Osteocyte (in vitro differentiated cells): Measurements from ENCODE around the gene ZNF827. TPM values are rescaled to one million over a fixed set of nuclear protein-coding genes. Genes with fewer than 3 reads are reported as not detected.

Experiments used
- DNase-seq: peaks from one replicate; pipeline ENCODE4 v3.0.0; 2021; ENCODE audit warnings: mixed read lengths; ENCODE audit not compliant: unreplicated experiment; ENCODE audit errors: extremely low spot score
- H3K27ac Mint-ChIP-seq: one replicate; pipeline ENCODE4 v1.8.0; 2021; ENCODE audit warnings: mild to moderate bottlenecking, mixed read lengths; ENCODE audit not compliant: unreplicated experiment
- H3K27me3 Mint-ChIP-seq: one replicate; pipeline ENCODE4 v1.8.0; 2021; ENCODE audit warnings: mixed read lengths; ENCODE audit not compliant: unreplicated experiment
- H3K36me3 Mint-ChIP-seq: one replicate; pipeline ENCODE4 v1.8.0; 2021; ENCODE audit warnings: mixed read lengths; ENCODE audit not compliant: unreplicated experiment
- H3K4me1 Mint-ChIP-seq: one replicate; pipeline ENCODE4 v1.8.0; 2021; ENCODE audit warnings: mixed read lengths; ENCODE audit not compliant: unreplicated experiment
- H3K4me3 Mint-ChIP-seq: one replicate; pipeline ENCODE4 v1.8.0; 2021; ENCODE audit warnings: mild to moderate bottlenecking, moderate library complexity, mixed read lengths; ENCODE audit not compliant: unreplicated experiment
- H3K9me3 Mint-ChIP-seq: one replicate; pipeline ENCODE4 v1.8.0; 2021; ENCODE audit warnings: mixed read lengths; ENCODE audit not compliant: unreplicated experiment
- total RNA-seq: library from RNA; stranded (reverse); gene quantifications from 2 replicates; pipeline ENCODE4 v1.2.1, GENCODE V29; 2021
- TF ChIP-seq, protein P1 (sequence below): fragments of 200-600 bp; sonication (generic); IDR thresholded peaks from 2 replicates; pipeline ENCODE4 v1.5.0; 2021; ENCODE audit warnings: antibody characterized with exemption, mild to moderate bottlenecking, moderate library complexity

The ZNF827 gene
- total RNA-seq, 1 donor from 2014 or later: 22.5 TPM

DNA sequence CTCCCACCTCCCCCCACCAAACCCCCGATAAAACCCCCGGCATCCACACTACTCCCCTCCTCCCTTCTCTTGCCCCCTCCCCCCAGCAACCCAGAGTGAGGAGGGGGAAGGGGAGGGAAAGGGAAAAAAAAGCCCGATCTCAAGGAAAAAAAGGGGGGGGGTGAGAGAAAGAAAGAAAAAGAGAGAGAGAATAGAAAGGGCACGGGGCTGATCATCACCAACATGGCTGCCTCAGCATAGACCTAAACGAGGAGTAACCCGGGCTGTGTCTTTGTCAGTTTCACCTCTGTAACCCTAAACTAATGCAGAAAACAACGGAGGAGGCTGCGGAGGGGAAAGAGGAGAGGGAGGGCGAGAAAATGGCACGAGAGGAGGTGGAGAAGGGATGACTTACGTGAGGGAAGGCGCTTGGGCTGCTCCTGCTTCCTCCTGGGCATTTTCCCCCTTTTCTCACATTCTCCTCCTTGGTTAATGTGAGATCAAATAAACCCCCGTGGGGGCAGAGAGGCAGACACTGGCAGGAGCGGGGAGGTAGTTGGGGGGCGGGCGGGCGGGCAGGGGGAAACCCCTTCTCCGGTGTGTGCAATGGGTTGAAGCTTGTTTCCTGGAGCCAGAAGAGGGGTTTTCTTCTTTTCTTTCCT lies 532 bp downstream of the ZNF827 start:
- no peaks in the 10 kb centered on the region for H3K9me3 Mint-ChIP-seq
- H3K27ac Mint-ChIP-seq: peak overlapping the region; percentile 96
- peak overlapping the region; percentile 98 for H3K4me3 Mint-ChIP-seq
- no peak for DNase-seq
- H3K36me3 Mint-ChIP-seq: no peaks in the 10 kb centered on the region
- no peaks in the 10 kb centered on the region for H3K27me3 Mint-ChIP-seq
- peaks cover 42% of the 10 kb centered on the region for H3K4me1 Mint-ChIP-seq
- TF ChIP-seq, protein P1, sequence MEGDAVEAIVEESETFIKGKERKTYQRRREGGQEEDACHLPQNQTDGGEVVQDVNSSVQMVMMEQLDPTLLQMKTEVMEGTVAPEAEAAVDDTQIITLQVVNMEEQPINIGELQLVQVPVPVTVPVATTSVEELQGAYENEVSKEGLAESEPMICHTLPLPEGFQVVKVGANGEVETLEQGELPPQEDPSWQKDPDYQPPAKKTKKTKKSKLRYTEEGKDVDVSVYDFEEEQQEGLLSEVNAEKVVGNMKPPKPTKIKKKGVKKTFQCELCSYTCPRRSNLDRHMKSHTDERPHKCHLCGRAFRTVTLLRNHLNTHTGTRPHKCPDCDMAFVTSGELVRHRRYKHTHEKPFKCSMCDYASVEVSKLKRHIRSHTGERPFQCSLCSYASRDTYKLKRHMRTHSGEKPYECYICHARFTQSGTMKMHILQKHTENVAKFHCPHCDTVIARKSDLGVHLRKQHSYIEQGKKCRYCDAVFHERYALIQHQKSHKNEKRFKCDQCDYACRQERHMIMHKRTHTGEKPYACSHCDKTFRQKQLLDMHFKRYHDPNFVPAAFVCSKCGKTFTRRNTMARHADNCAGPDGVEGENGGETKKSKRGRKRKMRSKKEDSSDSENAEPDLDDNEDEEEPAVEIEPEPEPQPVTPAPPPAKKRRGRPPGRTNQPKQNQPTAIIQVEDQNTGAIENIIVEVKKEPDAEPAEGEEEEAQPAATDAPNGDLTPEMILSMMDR: no peak

- TF ChIP-seq, protein P1: no peak
- Mint-ChIP-seq H3K27ac (peak overlapping the region; percentile 97), H3K9me3 (no peaks in the 10 kb centered on the region), H3K27me3 (no peaks in the 10 kb centered on the region), H3K4me3 (peak overlapping the region; percentile 98), H3K4me1 (peaks cover 47% of the 10 kb centered on the region), H3K36me3 (no peaks in the 10 kb centered on the region)
- DNase-seq: peak; percentile 87
Observed at GRCh38 chr4:145936997-145937901, 1.4 kb downstream of the ZNF827 start.

DNA sequence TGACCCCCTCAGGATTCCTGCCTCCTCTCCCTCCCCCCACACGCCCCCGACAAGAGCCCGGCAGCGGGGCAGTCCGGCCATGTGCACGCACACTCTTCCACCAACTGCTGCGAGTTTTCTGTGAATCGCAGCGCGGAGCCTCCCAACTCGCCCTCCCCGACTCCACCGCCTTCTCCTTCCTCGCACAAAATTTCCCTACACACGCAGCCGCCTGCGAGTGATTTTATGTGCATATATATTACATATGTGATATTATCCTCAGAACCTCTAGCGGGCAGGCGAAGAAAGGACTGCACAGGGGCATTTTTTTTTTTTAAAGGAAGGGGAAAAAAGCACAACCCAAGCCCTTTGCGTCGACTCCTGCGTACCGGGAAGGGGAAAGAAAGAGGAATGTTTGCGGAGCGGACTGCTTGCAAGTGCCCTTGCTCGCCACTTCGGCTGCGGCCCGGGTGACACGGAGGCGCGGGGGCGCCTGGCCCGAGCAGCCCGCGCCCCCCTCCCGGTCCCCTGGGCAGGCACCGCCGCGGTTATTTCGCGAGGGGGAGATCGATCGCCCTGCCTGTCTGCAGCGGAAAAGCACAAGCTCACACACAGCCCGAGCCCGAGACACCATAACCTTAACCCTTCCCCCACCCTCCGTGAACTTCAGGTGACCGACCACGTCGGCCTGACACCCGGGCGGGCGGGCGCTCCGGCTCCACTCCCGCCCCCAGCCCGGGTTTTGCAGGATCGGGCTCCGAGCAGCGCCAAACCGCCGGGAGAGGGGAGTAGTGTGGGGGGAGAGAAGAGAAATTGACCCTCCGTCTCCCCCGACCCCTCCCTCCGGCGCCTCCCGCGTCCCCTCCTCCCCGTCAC lies 2.3 kb downstream of the ZNF827 start:
- Mint-ChIP-seq H3K27me3 (no peaks in the 10 kb centered on the region), H3K9me3 (no peaks in the 10 kb centered on the region), H3K36me3 (no peaks in the 10 kb centered on the region), H3K4me1 (peaks cover 47% of the 10 kb centered on the region), H3K4me3 (peak overlapping the region; percentile 94), H3K27ac (peak overlapping the region; percentile 97)
- TF ChIP-seq, protein P1: peak; percentile 46
- DNase-seq: peak; percentile 85

DNA sequence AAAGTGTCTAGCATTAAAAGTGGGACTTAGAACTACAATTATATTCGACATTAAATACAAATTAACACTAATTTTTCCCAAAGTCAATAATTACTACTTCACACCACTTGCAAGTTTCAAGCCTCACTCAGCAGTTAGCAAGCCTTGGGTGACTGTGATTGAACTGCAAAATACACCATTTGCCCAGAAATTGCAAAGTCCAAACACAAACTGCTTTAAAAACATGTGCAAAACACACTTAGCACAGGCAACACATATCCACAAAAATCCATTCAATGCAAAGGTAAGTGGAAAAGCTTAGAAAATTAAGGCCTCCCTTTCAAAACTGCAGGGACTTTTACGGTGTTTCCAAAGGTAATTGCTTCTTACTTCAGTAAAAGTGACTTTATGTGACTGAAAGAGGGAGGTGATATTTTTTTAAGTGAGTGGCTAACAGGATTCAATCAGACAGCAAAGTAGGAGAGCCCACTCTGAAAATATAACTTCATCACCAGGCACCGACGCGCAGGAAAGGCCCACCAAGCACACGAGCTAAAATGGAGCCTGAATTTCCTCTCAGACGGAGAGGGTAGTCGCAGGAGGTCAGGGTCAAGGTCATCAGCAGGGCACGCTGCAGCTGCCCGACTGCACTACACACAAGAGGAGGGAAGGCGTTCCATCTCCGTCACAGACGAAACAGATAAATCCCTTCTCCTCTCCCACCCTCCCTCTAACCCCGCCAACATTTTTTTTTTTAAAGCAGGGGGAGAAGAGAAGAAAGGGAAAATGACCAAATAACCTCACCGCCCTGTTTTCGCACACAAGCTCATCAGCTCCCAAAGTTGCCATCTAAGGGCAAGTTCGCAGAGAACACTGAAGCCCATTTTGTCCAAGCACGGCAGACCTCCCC lies 3.1 kb downstream of the ZNF827 start:
- TF ChIP-seq, protein P1: no peak
- H3K4me3 Mint-ChIP-seq: peak overlapping the region; percentile 94
- DNase-seq: no peak
- H3K27me3 Mint-ChIP-seq: no peaks in the 10 kb centered on the region
- H3K9me3 Mint-ChIP-seq: no peaks in the 10 kb centered on the region
- H3K4me1 Mint-ChIP-seq: peaks cover 52% of the 10 kb centered on the region
- peak overlapping the region; percentile 97 for H3K27ac Mint-ChIP-seq
- H3K36me3 Mint-ChIP-seq: no peaks in the 10 kb centered on the region
